Measurements from ENCODE around the gene MAP2K3. TPM values are rescaled to one million over a fixed set of nuclear protein-coding genes. Genes with fewer than 3 reads are reported as not detected.

MAP2K3 gene
- total RNA-seq, 2 experiments from 2014 or later = 27.8 to 71.5 TPM

DNA sequence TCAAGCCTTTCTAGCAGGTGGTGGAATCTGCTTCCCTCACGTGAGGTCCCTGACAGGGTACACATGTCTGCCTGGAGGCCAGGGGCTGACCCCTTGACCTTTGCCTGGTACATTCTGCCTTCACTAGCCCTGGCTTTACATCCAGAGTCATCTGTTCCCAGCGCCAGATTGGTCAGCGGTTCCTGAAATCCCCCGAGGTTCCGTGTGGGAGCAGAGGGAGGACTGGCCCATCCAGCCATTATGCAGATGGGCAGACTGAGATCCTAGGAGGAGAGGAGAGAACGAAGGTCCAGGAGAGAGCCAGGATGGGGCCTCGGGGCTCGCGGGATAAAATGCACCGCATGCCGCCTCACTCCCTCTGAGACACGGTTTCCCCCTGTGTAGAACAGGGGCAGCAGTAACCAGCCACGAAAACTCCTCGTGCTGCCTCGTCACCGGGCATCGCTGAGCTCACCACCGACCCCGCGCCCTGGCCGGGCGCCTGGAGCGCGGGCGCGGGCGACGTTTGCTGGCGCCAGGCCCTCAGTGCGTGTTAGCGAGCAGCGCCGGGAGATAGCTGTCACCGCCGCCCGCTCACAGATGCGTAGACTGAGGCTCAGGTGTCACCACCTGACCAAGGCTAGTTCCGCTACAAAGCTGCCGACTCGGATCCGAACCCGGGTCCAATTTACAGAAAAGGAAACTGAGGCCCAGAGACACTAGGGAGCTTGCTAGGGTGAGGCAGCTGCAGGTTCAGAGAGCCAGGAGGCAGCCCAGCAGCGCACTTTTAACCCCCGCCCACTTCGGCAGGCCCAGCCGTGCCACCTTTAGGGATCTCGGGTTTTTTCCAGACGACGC is 811 bp upstream of the MAP2K3 start:
- ChIA-PET POLR2A (interaction anchor here (0.5 kb wide), 1 partner anchor 1162 kb away, joined by 3 read pairs; no protein-coding TSS in a partner anchor), CTCF (ENCODE audit: unreplicated experiment) (interaction anchor here (0.6 kb wide), 1 partner anchor 1013 kb away, joined by 3 read pairs; no protein-coding TSS in a partner anchor)
- no peak for DNase-seq (ENCODE audit: low spot score)
- H3K4me3 ChIP-seq (ENCODE audit: low read depth, low read length, poor library complexity, severe bottlenecking) = peak overlapping the region; percentile 84
- TF ChIP-seq EZH2phosphoT487 (IDR thresholded peaks at IDR 0.05; ENCODE audit: borderline replicate concordance, low read depth, low read length) = no peak
- TF ChIP-seq, protein P1, sequence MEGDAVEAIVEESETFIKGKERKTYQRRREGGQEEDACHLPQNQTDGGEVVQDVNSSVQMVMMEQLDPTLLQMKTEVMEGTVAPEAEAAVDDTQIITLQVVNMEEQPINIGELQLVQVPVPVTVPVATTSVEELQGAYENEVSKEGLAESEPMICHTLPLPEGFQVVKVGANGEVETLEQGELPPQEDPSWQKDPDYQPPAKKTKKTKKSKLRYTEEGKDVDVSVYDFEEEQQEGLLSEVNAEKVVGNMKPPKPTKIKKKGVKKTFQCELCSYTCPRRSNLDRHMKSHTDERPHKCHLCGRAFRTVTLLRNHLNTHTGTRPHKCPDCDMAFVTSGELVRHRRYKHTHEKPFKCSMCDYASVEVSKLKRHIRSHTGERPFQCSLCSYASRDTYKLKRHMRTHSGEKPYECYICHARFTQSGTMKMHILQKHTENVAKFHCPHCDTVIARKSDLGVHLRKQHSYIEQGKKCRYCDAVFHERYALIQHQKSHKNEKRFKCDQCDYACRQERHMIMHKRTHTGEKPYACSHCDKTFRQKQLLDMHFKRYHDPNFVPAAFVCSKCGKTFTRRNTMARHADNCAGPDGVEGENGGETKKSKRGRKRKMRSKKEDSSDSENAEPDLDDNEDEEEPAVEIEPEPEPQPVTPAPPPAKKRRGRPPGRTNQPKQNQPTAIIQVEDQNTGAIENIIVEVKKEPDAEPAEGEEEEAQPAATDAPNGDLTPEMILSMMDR (conservative IDR thresholded peaks at IDR 0.05; ENCODE audit: low read length) = no peak
- H3K4me2 ChIP-seq (ENCODE audit: low read length) = peak overlapping the region; percentile 63
- H4K20me1 ChIP-seq (ENCODE audit: insufficient read depth, low read length) = no peaks in the 10 kb centered on the region
- H3K79me2 ChIP-seq (ENCODE audit: insufficient read depth, low read depth, low read length) = peaks cover 35% of the 10 kb centered on the region; the same call in 1 of the 2 replicates
- BruUV-seq (replicated peaks) = no TSS peak
- H3K9me3 ChIP-seq (ENCODE audit: low read length) = no peaks in the 10 kb centered on the region
- H3K9me2 ChIP-seq (ENCODE audit: insufficient read depth, low read length) = no peaks in the 10 kb centered on the region
- no peaks in the 10 kb centered on the region for H3K36me3 ChIP-seq (ENCODE audit: insufficient read depth, low read length)
- peaks cover 58% of the 10 kb centered on the region for H3K4me1 ChIP-seq (ENCODE audit: insufficient read depth, low read length, poor library complexity, severe bottlenecking)
- H3K27ac ChIP-seq (ENCODE audit: low read depth, low read length, poor library complexity, severe bottlenecking) = no peak overlapping the region
- peak overlapping the region; percentile 49; the same call in 1 of the 2 replicates for H2AFZ ChIP-seq (ENCODE audit: low read length)
- intact Hi-C loops (cut with micrococcal nuclease; ENCODE audit: unreplicated experiment) = loop anchor here (2.0 to 5.0 kb wide), 2 partner anchors 157 to 169 kb away; partner anchors contain the start of gene DHRS7B

DNA sequence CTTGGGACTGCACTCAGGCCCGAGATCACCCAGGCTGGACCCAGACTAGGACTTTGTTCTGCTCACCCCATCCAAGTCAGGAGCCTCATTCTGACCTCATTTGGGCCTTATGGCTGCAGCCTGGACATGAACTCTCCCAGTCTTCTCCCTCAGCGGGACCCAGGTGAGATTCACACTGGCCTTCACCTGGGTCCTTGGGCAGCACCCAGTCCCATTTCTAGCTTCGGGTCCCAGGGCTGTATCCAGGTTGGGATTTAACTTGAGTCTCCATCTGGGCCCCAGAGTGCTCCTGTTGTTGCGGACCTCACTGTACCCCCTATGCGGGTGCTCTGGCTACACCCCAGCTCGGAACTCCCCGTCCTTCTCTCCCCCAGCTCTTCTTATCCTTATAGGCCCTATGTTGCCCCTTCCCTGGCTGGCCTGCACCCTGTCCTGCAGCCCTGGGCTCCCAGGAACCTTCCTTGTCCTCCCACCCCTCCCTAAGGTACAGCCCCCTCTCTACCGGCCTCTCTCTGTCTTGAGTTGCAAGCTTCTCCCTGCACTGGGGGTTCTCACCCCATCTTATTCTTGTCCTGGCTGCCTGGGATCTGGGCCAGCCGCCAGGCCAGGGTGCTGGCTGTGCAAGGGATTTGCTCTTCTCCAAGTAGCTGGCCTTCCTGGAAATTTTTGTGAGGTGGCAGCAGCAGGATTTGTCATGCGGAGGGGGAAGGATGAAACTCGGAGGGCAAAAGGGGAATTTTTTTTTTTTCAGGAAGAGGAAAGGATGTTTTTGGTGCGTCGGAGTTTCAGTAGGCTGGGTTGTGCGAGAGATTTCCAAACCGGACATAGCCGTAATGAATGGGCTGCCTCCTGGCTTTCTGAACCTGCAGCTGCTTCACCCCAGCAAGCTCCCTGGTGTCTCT is 904 bp downstream of the MAP2K3 start:
- intact Hi-C loops (cut with micrococcal nuclease; ENCODE audit: unreplicated experiment) = loop anchor here (2.0 to 5.0 kb wide), 3 partner anchors 73 to 243 kb away; partner anchors contain the start of genes DHRS7B and USP22
- CTCF ChIA-PET (ENCODE audit: unreplicated experiment) = no interaction called here
- Histone ChIP-seq H3K36me3 (ENCODE audit: insufficient read depth, low read length) (no peaks in the 10 kb centered on the region), H4K20me1 (ENCODE audit: insufficient read depth, low read length) (no peaks in the 10 kb centered on the region), H3K79me2 (ENCODE audit: insufficient read depth, low read depth, low read length) (peaks cover 51% of the 10 kb centered on the region), H3K4me3 (ENCODE audit: low read depth, low read length, poor library complexity, severe bottlenecking) (peak overlapping the region; percentile 84), H3K4me1 (ENCODE audit: insufficient read depth, low read length, poor library complexity, severe bottlenecking) (peaks cover 55% of the 10 kb centered on the region), H2AFZ (ENCODE audit: low read length) (no peak overlapping the region; the same call in 1 of the 2 replicates), H3K9me2 (ENCODE audit: insufficient read depth, low read length) (no peaks in the 10 kb centered on the region), H3K4me2 (ENCODE audit: low read length) (peak overlapping the region; percentile 92), H3K9me3 (ENCODE audit: low read length) (no peaks in the 10 kb centered on the region), H3K27ac (ENCODE audit: low read depth, low read length, poor library complexity, severe bottlenecking) (peak overlapping the region; percentile 95)
- TF ChIP-seq, protein P1 (conservative IDR thresholded peaks at IDR 0.05; ENCODE audit: low read length) = no peak
- TF ChIP-seq EZH2phosphoT487 (IDR thresholded peaks at IDR 0.05; ENCODE audit: borderline replicate concordance, low read depth, low read length) = no peak
- POLR2A ChIA-PET = interaction anchor here (0.5 to 4.4 kb wide), 5 partner anchors 9 to 659 kb away, joined by 3 to 31 read pairs (median 8); no protein-coding TSS in a partner anchor
- BruUV-seq (replicated peaks) = no TSS peak
- peak; percentile 34 for DNase-seq (ENCODE audit: low spot score)
